ENCODE results near the gene FNBP1.

The FNBP1 gene

DNA sequence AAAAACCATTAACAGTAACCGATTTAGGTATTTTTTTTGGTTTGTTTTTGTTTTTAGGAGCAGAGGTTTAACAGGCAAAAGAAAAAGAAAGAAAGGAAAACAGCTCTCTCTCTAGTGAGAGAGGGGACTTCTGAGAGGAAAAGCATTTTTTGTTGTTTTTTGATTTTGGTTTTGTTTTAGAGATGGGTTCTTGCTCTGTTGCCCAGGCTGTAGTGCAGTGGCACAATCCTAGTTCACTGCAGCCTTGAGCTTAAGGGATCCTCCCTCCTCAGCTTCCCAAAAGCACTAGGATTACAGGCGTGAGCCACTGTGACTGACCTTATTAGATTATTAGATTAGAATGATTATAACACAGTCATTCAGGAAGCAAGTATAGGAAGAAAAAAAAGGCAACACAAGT lies 197.6 kb downstream of the FNBP1 start:
- H3K27me3 ChIP-seq, result no peaks in the 10 kb centered on the region
- no peak for DNase-seq
- H3K4me3 ChIP-seq (ENCODE audit: low read depth, low read length), result no peak overlapping the region
- H3K9me3 ChIP-seq, result no peaks in the 10 kb centered on the region
- peaks cover 26% of the 10 kb centered on the region for H3K4me1 ChIP-seq
- TF ChIP-seq, protein P1, sequence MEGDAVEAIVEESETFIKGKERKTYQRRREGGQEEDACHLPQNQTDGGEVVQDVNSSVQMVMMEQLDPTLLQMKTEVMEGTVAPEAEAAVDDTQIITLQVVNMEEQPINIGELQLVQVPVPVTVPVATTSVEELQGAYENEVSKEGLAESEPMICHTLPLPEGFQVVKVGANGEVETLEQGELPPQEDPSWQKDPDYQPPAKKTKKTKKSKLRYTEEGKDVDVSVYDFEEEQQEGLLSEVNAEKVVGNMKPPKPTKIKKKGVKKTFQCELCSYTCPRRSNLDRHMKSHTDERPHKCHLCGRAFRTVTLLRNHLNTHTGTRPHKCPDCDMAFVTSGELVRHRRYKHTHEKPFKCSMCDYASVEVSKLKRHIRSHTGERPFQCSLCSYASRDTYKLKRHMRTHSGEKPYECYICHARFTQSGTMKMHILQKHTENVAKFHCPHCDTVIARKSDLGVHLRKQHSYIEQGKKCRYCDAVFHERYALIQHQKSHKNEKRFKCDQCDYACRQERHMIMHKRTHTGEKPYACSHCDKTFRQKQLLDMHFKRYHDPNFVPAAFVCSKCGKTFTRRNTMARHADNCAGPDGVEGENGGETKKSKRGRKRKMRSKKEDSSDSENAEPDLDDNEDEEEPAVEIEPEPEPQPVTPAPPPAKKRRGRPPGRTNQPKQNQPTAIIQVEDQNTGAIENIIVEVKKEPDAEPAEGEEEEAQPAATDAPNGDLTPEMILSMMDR (IDR thresholded peaks at IDR 0.05; ENCODE audit: low read depth, low read length), result no peak
- peaks cover 4% of the 10 kb centered on the region for H3K36me3 ChIP-seq

DNA sequence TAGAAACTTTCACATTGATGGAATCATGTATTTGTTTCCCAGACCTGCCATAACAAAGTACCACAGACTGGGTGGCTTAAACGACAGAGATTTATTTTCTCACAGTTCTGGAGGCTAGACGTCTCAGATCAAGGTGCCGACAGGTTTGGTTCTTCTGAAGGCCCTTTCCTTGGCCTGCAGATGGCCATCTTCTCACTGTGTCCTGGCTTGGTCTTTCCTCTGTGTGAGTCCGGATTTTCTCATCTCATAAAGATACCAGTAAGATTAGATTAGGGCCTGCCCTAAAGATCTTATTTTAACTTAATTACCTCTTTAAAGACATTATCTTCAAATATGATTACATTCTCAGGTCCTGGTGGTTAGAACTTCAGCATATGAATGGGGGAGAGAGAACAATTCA lies 201.9 kb downstream of the FNBP1 start:
- Histone ChIP-seq H3K27me3 (no peaks in the 10 kb centered on the region), H3K36me3 (no peaks in the 10 kb centered on the region), H3K4me3 (ENCODE audit: low read depth, low read length) (no peak overlapping the region), H3K4me1 (peaks cover 37% of the 10 kb centered on the region), H3K9me3 (no peaks in the 10 kb centered on the region)
- TF ChIP-seq, protein P1 (IDR thresholded peaks at IDR 0.05; ENCODE audit: low read depth, low read length), result peak; percentile 19
- no peak for DNase-seq

DNA sequence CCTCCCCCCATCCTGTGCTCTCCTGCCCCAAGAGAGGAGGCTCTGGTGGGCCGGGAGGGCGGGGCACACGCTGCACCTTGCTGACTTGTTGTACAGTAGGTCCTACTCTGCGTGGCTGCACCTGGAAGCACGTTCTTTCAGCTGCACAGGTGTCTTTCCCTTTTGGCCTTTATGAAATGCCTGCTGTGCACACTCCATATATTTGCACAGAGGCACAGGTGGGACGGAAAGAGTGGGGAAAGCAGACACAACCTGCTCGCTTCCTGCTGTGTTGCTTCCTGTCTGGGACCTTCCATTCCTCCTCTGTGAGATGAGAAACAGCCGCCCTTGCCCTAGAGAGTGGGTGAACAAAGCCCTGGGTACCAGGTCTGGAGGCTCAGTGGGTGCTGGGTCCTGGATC lies 203.0 kb downstream of the FNBP1 start:
- TF ChIP-seq, protein P1 (IDR thresholded peaks at IDR 0.05; ENCODE audit: low read depth, low read length), result no peak
- Histone ChIP-seq H3K4me3 (ENCODE audit: low read depth, low read length) (no peak overlapping the region), H3K36me3 (no peaks in the 10 kb centered on the region), H3K27me3 (no peaks in the 10 kb centered on the region), H3K9me3 (no peaks in the 10 kb centered on the region), H3K4me1 (peaks cover 29% of the 10 kb centered on the region)
- no peak for DNase-seq

DNA sequence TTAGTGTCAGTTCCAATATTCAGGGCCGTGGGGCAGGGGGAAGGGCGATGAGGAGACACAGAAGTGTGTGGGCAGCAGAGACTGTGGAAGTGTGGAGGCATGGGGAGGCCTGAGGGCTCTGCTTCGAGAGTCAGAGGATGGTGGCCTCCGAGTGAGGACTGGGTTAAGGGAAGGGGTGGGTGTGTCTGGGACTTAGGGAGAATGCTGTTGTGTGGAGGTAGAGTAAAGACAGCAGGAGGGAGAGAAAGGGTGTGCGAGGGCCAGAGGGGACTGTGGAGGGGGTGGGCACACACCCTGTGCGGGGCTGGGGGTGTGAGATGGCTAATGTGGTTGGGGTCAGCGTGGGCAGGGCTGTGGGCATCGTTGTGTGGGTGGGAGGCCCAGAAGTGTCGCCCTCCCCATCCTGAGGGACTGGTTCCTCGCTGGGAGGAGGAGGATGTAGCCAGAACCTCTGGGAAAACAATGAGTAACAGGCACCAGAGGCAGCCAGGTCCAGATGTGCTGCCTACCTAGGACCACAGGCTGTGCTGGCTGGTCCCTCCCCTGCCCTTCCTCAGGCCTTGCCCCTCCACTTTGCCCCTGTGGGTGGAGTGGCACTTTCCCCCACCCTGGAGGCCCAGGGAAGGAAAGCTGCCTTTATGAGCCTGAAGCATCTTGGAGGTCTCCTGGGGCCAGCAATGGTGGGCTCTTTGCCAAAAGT lies 203.5 kb downstream of the FNBP1 start:
- no peaks in the 10 kb centered on the region for H3K27me3 ChIP-seq
- H3K36me3 ChIP-seq, result no peaks in the 10 kb centered on the region
- TF ChIP-seq, protein P1 (IDR thresholded peaks at IDR 0.05; ENCODE audit: low read depth, low read length), result no peak
- peak; percentile 38 for DNase-seq
- peaks cover 27% of the 10 kb centered on the region for H3K4me1 ChIP-seq
- no peak overlapping the region for H3K4me3 ChIP-seq (ENCODE audit: low read depth, low read length)
- no peaks in the 10 kb centered on the region for H3K9me3 ChIP-seq

DNA sequence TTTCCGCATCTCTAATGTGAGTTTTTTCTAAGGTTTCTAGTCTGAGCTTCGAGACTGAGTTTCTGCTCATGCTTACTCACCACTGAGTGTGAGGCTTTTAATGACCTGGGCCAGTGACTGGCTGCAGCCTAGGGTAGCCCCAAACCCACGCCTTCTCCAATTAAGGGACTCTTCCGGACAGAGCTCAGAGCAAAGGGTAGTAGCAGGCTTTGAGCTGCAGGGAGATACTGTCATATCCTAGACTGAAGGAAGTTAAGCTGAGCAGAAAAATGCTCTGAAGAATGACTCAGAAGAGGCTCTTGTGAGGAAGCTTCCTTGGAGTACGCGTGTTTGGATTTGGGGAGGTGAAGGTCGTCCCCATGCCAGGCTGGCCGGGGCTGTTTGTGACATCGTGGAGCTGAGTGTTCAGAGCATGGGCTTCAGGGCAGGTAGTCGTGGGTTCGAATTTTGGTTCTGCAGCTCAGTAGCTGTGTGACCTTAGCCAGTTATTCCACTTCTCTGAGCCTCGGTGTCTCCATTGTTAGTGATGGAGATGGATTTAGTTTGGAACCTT lies 204.2 kb downstream of the FNBP1 start:
- H3K4me3 ChIP-seq (ENCODE audit: low read depth, low read length), result no peak overlapping the region

More for the DNA sequence above, 204.2 kb downstream of the FNBP1 start:
- Histone ChIP-seq H3K4me1 (peaks cover 27% of the 10 kb centered on the region), H3K36me3 (no peaks in the 10 kb centered on the region), H3K9me3 (no peaks in the 10 kb centered on the region), H3K27me3 (no peaks in the 10 kb centered on the region)
- no peak for DNase-seq
- TF ChIP-seq, protein P1 (IDR thresholded peaks at IDR 0.05; ENCODE audit: low read depth, low read length), result no peak

Measured in BE2C (cell line).